ENCODE measurements around the gene C1orf21.

DNA sequence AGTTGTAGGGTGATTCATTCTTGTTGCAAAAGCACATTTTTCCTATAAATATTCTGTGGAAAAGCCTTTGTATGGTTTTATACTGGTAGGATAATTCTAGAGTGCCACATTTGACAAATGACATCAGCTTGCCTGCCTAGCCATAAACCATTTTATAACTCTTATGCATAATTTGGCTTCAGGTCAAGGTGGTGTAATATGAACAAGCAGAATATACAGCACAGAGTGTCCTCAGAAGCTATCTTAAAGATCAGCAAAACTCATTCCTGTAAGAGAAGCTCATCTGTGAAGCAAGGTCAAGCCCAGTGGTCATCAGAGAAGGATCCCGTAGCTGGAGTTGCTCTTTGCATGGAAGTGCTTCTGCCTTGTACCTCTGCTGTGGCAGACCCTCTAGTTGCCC is 24.0 kb upstream of the C1orf21 start:
- TF ChIP-seq, protein P1, sequence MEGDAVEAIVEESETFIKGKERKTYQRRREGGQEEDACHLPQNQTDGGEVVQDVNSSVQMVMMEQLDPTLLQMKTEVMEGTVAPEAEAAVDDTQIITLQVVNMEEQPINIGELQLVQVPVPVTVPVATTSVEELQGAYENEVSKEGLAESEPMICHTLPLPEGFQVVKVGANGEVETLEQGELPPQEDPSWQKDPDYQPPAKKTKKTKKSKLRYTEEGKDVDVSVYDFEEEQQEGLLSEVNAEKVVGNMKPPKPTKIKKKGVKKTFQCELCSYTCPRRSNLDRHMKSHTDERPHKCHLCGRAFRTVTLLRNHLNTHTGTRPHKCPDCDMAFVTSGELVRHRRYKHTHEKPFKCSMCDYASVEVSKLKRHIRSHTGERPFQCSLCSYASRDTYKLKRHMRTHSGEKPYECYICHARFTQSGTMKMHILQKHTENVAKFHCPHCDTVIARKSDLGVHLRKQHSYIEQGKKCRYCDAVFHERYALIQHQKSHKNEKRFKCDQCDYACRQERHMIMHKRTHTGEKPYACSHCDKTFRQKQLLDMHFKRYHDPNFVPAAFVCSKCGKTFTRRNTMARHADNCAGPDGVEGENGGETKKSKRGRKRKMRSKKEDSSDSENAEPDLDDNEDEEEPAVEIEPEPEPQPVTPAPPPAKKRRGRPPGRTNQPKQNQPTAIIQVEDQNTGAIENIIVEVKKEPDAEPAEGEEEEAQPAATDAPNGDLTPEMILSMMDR (IDR thresholded peaks at IDR 0.05 in 4 of 5, conservative IDR thresholded peaks at IDR 0.05 in 1 of 5) = no peak
- no peak for TF ChIP-seq POLR2A (IDR thresholded peaks at IDR 0.05)

All from gastrocnemius medialis (tissue), 4 donors.